HEK293 (cell line): ENCODE measurements around the gene TRNP1.

ENCODE experiments used
- CTCF ChIA-PET: fragments of 350-600 bp; formaldehyde crosslinking; extraction: SDS; loops from one replicate; lab custom pipeline; 2021; ENCODE audit warnings: antibody characterized with exemption; lab: Yijun Ruan, JAX
- POLR2A ChIA-PET: fragments of 300-600 bp; formaldehyde crosslinking; extraction: SDS; loops from one replicate; lab custom pipeline; 2020; ENCODE audit warnings: antibody characterized with exemption, inconsistent platforms; lab: Yijun Ruan, JAX
- H3K27ac ChIP-seq: fragments of 200-500 bp; sonication (Bioruptor generic); 2 replicates; pipeline ENCODE4 v1.5.1; 2014; ENCODE audit warnings: low read depth, low read length, control low read depth, inconsistent platforms; ENCODE audit errors: extremely low read depth
- H3K36me3 ChIP-seq, 2 experiments: fragments of 200-500 bp in 1 of 2; sonication (Bioruptor generic) in 1 of 2; 1 replicate in 1 of 2; 2 replicates in 1 of 2; pipeline ENCODE4 v1.5.1; 2014 to 2017; ENCODE audit warnings: inconsistent platforms in 2 of 2, low read length in 2 of 2; ENCODE audit not compliant: control insufficient read depth in 2 of 2, insufficient read depth in 1 of 2
- H3K4me1 ChIP-seq: fragments of 200-500 bp; sonication (Bioruptor generic); 2 replicates; pipeline ENCODE4 v1.5.1; 2014; ENCODE audit warnings: mild to moderate bottlenecking, low read length, inconsistent platforms; ENCODE audit not compliant: control insufficient read depth, insufficient read depth
- H3K4me3 ChIP-seq: 2 replicates; pipeline ENCODE4 v1.5.1; 2011; ENCODE audit warnings: low read depth, mild to moderate bottlenecking, control low read depth, low read length, moderate library complexity
- H3K9me3 ChIP-seq: fragments of 200-500 bp; sonication (Bioruptor generic); 2 replicates; pipeline ENCODE4 v1.5.1; 2014; ENCODE audit warnings: low read depth, low read length, inconsistent platforms; ENCODE audit not compliant: control insufficient read depth, insufficient read depth
- KLF16 ChIP-seq: fragments of 450-650 bp; formaldehyde crosslinking; IDR thresholded peaks from 2 replicates; pipeline ENCODE4 v1.5.1; 2017; ENCODE audit warnings: missing biosample characterization, missing genetic modification characterization
- WT1 ChIP-seq: fragments of 450-650 bp; formaldehyde crosslinking; IDR thresholded peaks from 2 replicates; pipeline ENCODE4 v1.5.1; 2016; ENCODE audit warnings: missing biosample characterization, missing genetic modification characterization
- ZBTB49 ChIP-seq: fragments of 450-650 bp; formaldehyde crosslinking; IDR thresholded peaks from 2 replicates; pipeline ENCODE4 v1.5.1; 2016; ENCODE audit warnings: missing biosample characterization, missing genetic modification characterization, low read depth
- ZNF37A ChIP-seq: fragments of 450-650 bp; IDR thresholded peaks from 2 replicates; pipeline ENCODE4 v1.5.1; 2018; ENCODE audit warnings: missing biosample characterization, missing genetic modification characterization
- ZNF449 ChIP-seq: fragments of 450-650 bp; formaldehyde crosslinking; IDR thresholded peaks from 2 replicates; pipeline ENCODE4 v1.5.1; 2017; ENCODE audit warnings: missing biosample characterization, mild to moderate bottlenecking, missing genetic modification characterization, moderate library complexity
- ZNF518A ChIP-seq: fragments of 450-650 bp; formaldehyde crosslinking; conservative IDR thresholded peaks from 2 replicates; pipeline ENCODE4 v1.5.1; 2016; ENCODE audit warnings: low read depth, missing biosample characterization, missing genetic modification characterization
- ZNF521 ChIP-seq: fragments of 450-650 bp; formaldehyde crosslinking; IDR thresholded peaks from 2 replicates; pipeline ENCODE4 v1.5.1; 2017; ENCODE audit warnings: missing biosample characterization, mild to moderate bottlenecking, missing genetic modification characterization
- ZNF561 ChIP-seq: fragments of 450-650 bp; IDR thresholded peaks from 2 replicates; pipeline ENCODE4 v1.5.1; 2018; ENCODE audit warnings: missing biosample characterization, missing genetic modification characterization, borderline replicate concordance
- TF ChIP-seq, protein P1 (sequence below): fragments of 450-650 bp; formaldehyde crosslinking; IDR thresholded peaks from 2 replicates; pipeline ENCODE4 v1.5.0; 2017; ENCODE audit warnings: missing biosample characterization, missing genetic modification characterization, borderline replicate concordance
- TF ChIP-seq, protein P2 (sequence below): fragments of 450-650 bp; formaldehyde crosslinking; IDR thresholded peaks from 2 replicates; pipeline ENCODE4 v1.5.1; 2016; ENCODE audit warnings: missing biosample characterization, missing genetic modification characterization, borderline replicate concordance

TRNP1 gene

GRCh38 chr1:26970810-26971209, 22.7 kb upstream of the TRNP1 start:
- Histone ChIP-seq H3K9me3 (no peaks in the 10 kb centered on the region), H3K36me3 (no peaks in the 10 kb centered on the region), H3K4me1 (no peaks in the 10 kb centered on the region)
- ChIA-PET CTCF (interaction anchor here (0.6 kb wide), 1 partner anchor 132 kb away, joined by 3 read pairs; no protein-coding TSS in a partner anchor), POLR2A (interaction anchor here (0.7 kb wide), 1 partner anchor 280 kb away, joined by 3 read pairs; no protein-coding TSS in a partner anchor)
- no peak for TF ChIP-seq ZBTB49 (tag by site-specific recombination)
- TF ChIP-seq, all 188 proteins: peak for 0
- H3K4me3 ChIP-seq = no peak overlapping the region
- H3K27ac ChIP-seq = no peak overlapping the region

DNA sequence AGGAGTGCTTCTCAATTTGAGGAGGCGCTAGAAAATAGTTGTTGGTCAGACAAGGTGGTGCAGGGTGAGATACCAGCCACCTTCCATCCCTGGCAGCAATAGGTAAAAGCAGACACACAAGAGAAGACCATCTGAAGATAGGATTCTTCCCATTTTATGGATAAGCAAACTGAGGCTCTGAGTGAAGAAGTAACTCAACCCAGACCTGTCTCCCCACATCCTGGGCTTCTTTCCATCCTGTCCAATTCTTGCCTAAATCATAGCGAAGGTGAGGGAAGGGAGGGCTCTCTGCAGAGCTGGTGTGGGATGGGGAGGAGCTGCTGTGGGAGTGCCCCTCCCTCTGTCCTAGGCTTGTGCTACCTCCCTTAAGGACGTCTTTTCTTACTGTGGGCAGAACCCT, 21.9 kb upstream of the TRNP1 start:
- no peaks in the 10 kb centered on the region for H3K36me3 ChIP-seq
- TF ChIP-seq ZNF518A = no peak
- TF ChIP-seq WT1 (tag by site-specific recombination) = no peak
- TF ChIP-seq, protein P1, sequence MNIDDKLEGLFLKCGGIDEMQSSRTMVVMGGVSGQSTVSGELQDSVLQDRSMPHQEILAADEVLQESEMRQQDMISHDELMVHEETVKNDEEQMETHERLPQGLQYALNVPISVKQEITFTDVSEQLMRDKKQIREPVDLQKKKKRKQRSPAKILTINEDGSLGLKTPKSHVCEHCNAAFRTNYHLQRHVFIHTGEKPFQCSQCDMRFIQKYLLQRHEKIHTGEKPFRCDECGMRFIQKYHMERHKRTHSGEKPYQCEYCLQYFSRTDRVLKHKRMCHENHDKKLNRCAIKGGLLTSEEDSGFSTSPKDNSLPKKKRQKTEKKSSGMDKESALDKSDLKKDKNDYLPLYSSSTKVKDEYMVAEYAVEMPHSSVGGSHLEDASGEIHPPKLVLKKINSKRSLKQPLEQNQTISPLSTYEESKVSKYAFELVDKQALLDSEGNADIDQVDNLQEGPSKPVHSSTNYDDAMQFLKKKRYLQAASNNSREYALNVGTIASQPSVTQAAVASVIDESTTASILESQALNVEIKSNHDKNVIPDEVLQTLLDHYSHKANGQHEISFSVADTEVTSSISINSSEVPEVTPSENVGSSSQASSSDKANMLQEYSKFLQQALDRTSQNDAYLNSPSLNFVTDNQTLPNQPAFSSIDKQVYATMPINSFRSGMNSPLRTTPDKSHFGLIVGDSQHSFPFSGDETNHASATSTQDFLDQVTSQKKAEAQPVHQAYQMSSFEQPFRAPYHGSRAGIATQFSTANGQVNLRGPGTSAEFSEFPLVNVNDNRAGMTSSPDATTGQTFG (tag by site-specific recombination) = no peak
- TF ChIP-seq KLF16 = no peak
- TF ChIP-seq ZNF521 (tag by site-specific recombination) = no peak
- TF ChIP-seq ZNF561 (tag by site-specific recombination) = no peak
- no peak for TF ChIP-seq ZNF37A (tag by site-specific recombination)
- TF ChIP-seq ZNF449 (tag by site-specific recombination) = no peak
- TF ChIP-seq, protein P2, sequence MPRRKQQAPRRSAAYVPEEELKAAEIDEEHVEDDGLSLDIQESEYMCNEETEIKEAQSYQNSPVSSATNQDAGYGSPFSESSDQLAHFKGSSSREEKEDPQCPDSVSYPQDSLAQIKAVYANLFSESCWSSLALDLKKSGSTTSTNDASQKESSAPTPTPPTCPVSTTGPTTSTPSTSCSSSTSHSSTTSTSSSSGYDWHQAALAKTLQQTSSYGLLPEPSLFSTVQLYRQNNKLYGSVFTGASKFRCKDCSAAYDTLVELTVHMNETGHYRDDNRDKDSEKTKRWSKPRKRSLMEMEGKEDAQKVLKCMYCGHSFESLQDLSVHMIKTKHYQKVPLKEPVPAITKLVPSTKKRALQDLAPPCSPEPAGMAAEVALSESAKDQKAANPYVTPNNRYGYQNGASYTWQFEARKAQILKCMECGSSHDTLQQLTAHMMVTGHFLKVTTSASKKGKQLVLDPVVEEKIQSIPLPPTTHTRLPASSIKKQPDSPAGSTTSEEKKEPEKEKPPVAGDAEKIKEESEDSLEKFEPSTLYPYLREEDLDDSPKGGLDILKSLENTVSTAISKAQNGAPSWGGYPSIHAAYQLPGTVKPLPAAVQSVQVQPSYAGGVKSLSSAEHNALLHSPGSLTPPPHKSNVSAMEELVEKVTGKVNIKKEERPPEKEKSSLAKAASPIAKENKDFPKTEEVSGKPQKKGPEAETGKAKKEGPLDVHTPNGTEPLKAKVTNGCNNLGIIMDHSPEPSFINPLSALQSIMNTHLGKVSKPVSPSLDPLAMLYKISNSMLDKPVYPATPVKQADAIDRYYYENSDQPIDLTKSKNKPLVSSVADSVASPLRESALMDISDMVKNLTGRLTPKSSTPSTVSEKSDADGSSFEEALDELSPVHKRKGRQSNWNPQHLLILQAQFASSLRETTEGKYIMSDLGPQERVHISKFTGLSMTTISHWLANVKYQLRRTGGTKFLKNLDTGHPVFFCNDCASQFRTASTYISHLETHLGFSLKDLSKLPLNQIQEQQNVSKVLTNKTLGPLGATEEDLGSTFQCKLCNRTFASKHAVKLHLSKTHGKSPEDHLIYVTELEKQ = no peak
- TF ChIP-seq, all 188 proteins: peak for 0
- ChIA-PET CTCF (no interaction called here), POLR2A (no interaction called here)
- H3K27ac ChIP-seq = no peak overlapping the region
- no peaks in the 10 kb centered on the region for H3K4me1 ChIP-seq
- no peaks in the 10 kb centered on the region for H3K9me3 ChIP-seq
- H3K4me3 ChIP-seq = no peak overlapping the region
